T-helper 2 cell (primary cell): ENCODE data around the gene THBS1.

ENCODE experiments used
- DNase-seq, 5 experiments: peaks; one replicate each; pipeline versions ENCODE4 v3.0.0 to v3.0.0-alpha.2; 2012 to 2022

THBS1 gene

GRCh38 chr15:39609166-39609916, 28.5 kb downstream of the THBS1 start:
- no peak for DNase-seq

- no peak for DNase-seq
Observed at GRCh38 chr15:39610665-39611064, 29.8 kb downstream of the THBS1 start.

GRCh38 chr15:39613271-39613670, 32.4 kb downstream of the THBS1 start:
- no peak for DNase-seq

GRCh38 chr15:39613861-39614260, 33.0 kb downstream of the THBS1 start:
- DNase-seq: no peak

- DNase-seq: no peak
Observed at GRCh38 chr15:39616731-39617455, 36.0 kb downstream of the THBS1 start.

GRCh38 chr15:39618063-39618823, 37.4 kb downstream of the THBS1 start:
- DNase-seq: no peak

- no peak for DNase-seq
Observed at GRCh38 chr15:39621210-39621609, 40.3 kb downstream of the THBS1 start.

GRCh38 chr15:39621976-39622375, 41.1 kb downstream of the THBS1 start:
- DNase-seq: no peak

- no peak for DNase-seq
Observed at GRCh38 chr15:39622660-39623516, 42.0 kb downstream of the THBS1 start.

GRCh38 chr15:39623529-39623931, 42.7 kb downstream of the THBS1 start:
- peak in 2 of 5 experiments; percentile 89 to 92 for DNase-seq

- peak in 4 of 5 experiments; percentile 17 to 93 (median 62) for DNase-seq
Observed at GRCh38 chr15:39624806-39625205, 43.9 kb downstream of the THBS1 start.

- DNase-seq: no peak
Observed at GRCh38 chr15:39625451-39625850, 44.6 kb downstream of the THBS1 start.

GRCh38 chr15:39625856-39626255, 45.0 kb downstream of the THBS1 start:
- peak in 1 of 5 experiments; percentile 44 for DNase-seq

GRCh38 chr15:39627451-39628143, 46.7 kb downstream of the THBS1 start:
- DNase-seq: no peak

GRCh38 chr15:39628144-39628508, 47.2 kb downstream of the THBS1 start:
- no peak for DNase-seq

- DNase-seq: no peak
Observed at GRCh38 chr15:39628546-39629257, 47.8 kb downstream of the THBS1 start.

- DNase-seq: peak in 3 of 5 experiments; percentile 27 to 86 (median 82)
Observed at GRCh38 chr15:39629371-39629770, 48.5 kb downstream of the THBS1 start.

GRCh38 chr15:39629906-39630305, 49.0 kb downstream of the THBS1 start:
- DNase-seq: no peak

- DNase-seq: no peak
Observed at GRCh38 chr15:39631357-39631756, 50.5 kb downstream of the THBS1 start.

- no peak for DNase-seq
Observed at GRCh38 chr15:39638041-39638440, 57.2 kb downstream of the THBS1 start.

GRCh38 chr15:39639037-39639436, 58.2 kb downstream of the THBS1 start:
- no peak for DNase-seq
